Muscle of leg (tissue), 11 donors: ENCODE results near the gene TINAG. TPM values are rescaled to one million over a fixed set of nuclear protein-coding genes. Genes with fewer than 3 reads are reported as not detected.
A peak's percentile ranks its signal among the peaks of the same experiment; 100 is the strongest.

Experiments used
- DNase-seq: peaks from one replicate; pipeline ENCODE4 v3.0.0; 2013
- H3K27ac ChIP-seq: one replicate; pipeline ENCODE4 v1.5.1; 2013; ENCODE audit warnings: mild to moderate bottlenecking, low read length, control low read depth
- H3K27me3 ChIP-seq: one replicate; pipeline ENCODE4 v1.6.1; 2013; ENCODE audit warnings: low read length; ENCODE audit not compliant: control insufficient read depth, insufficient read depth
- H3K36me3 ChIP-seq: one replicate; pipeline ENCODE4 v1.6.1; 2013; ENCODE audit warnings: low read length; ENCODE audit not compliant: control insufficient read depth, insufficient read depth
- H3K4me1 ChIP-seq: one replicate; pipeline ENCODE4 v1.6.1; 2013; ENCODE audit warnings: low read length; ENCODE audit not compliant: control insufficient read depth, insufficient read depth
- H3K4me3 ChIP-seq: one replicate; pipeline ENCODE4 v1.5.1; 2013; ENCODE audit warnings: low read length, control low read depth
- H3K9me3 ChIP-seq: replicated peaks from 2 replicates; pipeline ENCODE4 v1.6.1; 2013; ENCODE audit warnings: low read depth, low read length; ENCODE audit not compliant: control insufficient read depth
- WGBS: methylation state at CpG from one replicate; pipeline ENCODE4 v1.1.5; 2013; ENCODE audit warnings: missing lambda C conversion rate; ENCODE audit not compliant: insufficient coverage; 5-methylcytosine and 5-hydroxymethylcytosine counted together
- polyA plus RNA-seq, 8 donors: library from polyadenylated mRNA; unstranded; fragments of 120-200 nt; gene quantifications; one replicate each; pipeline versions ENCODE4 v1.2.1 to v1.2.3, GENCODE V29; 2013; ENCODE audit warnings: inconsistent platforms in 1 of 8, low replicate concordance in 1 of 8; ENCODE audit not compliant: insufficient read length in 8 of 8, insufficient read depth in 1 of 8
- total RNA-seq: library from RNA; stranded (reverse); fragments of 120-200 nt; gene quantifications from one replicate; pipeline ENCODE4 v1.2.4, GENCODE V29; 2013

TINAG gene
- total and polyA plus RNA-seq, 9 donors: 0.04 to 0.49 (median 0.36) TPM; not detected in 6

DNA sequence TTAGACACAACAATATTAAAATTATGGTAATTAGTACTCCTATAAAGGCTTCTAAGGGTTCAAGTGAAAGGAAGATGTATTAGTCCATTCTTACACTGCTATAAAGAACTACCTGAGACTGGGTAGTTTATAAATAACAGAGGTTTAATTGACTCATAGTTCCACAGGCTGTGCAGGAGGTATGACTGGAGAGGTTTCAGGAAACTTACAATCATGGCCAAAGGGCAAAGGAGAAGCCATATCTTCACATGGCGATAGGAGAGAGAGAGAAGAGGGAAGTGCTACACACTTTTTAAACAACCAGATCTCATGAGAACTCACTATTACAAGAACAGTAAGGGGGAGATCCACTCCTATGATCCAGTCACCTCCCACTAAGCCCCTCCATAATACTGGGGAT lies 52.9 kb downstream of the TINAG start:
- no peak for DNase-seq
- no CpG with 5 or more reads among the region's 1 CpG for WGBS
- no peaks in the 10 kb centered on the region for H3K9me3 ChIP-seq
- H3K4me3 ChIP-seq: no peak overlapping the region
- H3K27me3 ChIP-seq: no peaks in the 10 kb centered on the region
- no peaks in the 10 kb centered on the region for H3K36me3 ChIP-seq
- H3K27ac ChIP-seq: no peak overlapping the region
- H3K4me1 ChIP-seq: no peaks in the 10 kb centered on the region

DNA sequence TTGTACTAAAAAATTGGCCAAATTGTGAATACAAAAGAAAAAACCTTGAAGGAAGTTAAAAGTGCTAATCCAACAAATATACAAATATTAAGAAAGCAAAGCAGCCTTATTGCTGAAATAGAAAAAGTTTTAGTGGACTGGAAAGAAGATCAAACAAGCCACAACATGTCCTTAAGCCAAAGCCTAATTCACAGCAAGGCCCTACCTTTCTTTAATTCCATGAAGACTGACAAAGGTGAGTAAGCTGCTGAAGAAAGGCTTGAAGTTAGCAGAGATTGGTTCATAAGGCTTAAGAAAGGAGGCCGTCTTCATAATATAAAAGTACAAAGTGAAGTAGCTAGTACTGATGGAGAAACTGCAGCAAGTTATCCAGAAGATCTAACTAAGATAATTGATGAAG lies 53.5 kb downstream of the TINAG start:
- Histone ChIP-seq H3K27me3 (no peaks in the 10 kb centered on the region), H3K36me3 (no peaks in the 10 kb centered on the region), H3K27ac (no peak overlapping the region), H3K9me3 (no peaks in the 10 kb centered on the region), H3K4me3 (no peak overlapping the region), H3K4me1 (no peaks in the 10 kb centered on the region)
- no peak for DNase-seq
- WGBS: no CpG with 5 or more reads among the region's 1 CpG

DNA sequence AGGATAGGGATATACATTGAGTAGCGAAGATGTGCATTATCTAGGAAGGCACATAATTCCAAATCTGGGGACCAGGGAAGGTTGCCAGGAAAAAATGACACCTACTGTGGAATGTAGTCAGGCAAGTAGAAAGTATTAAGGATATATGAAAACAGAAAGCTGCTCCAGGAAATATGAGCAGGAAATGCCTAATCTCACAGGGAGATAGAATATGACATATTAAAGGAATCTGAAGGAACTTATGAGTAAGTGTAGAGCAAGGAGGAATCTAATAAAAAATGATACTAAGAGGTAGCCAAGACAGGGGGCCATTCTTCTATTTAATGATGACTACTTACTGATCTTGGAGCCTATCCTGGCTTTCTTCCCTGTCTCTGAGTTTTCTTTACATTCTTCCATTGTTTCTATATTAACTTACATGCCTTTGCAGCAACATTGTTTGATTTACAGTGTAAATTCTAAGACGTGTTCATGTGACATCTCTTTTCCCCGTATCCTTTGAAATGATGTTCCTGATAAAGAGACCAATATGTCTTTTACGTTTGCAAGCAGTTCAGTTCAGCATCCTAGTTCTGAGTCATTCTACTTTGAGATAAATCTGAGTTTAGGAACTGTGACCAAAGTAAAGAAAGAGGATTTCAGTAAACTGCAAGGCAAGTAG lies 58.6 kb downstream of the TINAG start:
- H3K36me3 ChIP-seq: no peaks in the 10 kb centered on the region
- H3K9me3 ChIP-seq: no peaks in the 10 kb centered on the region
- H3K4me1 ChIP-seq: no peaks in the 10 kb centered on the region
- no peaks in the 10 kb centered on the region for H3K27me3 ChIP-seq
- no peak overlapping the region for H3K27ac ChIP-seq
- peak; percentile 18 for DNase-seq
- WGBS: no CpG with 5 or more reads among the region's 4 CpGs
- H3K4me3 ChIP-seq: no peak overlapping the region

DNA sequence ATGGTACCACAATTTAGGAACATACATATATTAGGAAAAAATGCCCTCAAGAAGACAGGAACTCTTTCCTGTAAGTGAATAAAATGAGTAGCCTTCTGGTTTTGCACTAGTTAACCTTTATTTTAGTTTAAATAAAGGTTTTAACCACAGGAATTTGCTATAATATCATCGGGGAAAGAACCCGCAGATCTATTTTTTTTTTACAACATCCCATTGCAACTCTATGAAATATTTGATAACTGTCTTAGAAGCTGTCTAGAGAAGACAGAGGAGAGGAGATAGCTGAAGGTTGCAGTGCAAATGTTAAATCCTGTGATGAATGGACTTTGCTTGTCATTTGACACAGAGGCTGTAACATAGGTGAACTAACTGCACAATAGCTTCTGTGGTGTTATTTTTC lies 69.5 kb downstream of the TINAG start:
- H3K27me3 ChIP-seq: no peaks in the 10 kb centered on the region
- H3K36me3 ChIP-seq: no peaks in the 10 kb centered on the region
- no peak overlapping the region for H3K4me3 ChIP-seq
- no peak for DNase-seq
- no CpG with 5 or more reads among the region's 2 CpGs for WGBS
- H3K9me3 ChIP-seq: no peaks in the 10 kb centered on the region
- no peak overlapping the region for H3K27ac ChIP-seq
- H3K4me1 ChIP-seq: no peaks in the 10 kb centered on the region

DNA sequence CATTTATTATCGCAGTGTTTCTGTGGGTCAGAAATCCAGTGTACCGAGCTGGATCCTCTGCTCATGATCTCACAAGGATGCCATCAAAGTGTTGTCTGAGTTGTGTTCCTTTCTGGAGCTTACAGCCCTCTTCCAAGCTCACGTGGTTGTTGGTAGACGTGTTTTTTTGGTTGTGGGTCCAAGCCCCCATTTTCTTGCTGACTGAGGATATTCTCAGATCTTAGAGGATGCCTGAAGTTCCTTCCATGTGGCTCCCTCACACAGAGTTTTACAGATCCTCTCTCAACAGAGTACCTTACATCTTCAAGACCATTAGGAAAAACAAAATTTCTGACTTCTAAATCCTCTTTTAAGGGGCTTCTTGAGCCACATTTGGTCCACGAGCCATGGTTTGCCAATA lies 78.1 kb downstream of the TINAG start:
- no peaks in the 10 kb centered on the region for H3K4me1 ChIP-seq
- H3K9me3 ChIP-seq: no peaks in the 10 kb centered on the region
- 80% methylated on average over 2 of the region's 5 CpGs for WGBS
- H3K36me3 ChIP-seq: no peaks in the 10 kb centered on the region
- no peak for DNase-seq
- no peak overlapping the region for H3K27ac ChIP-seq
- no peak overlapping the region for H3K4me3 ChIP-seq
- H3K27me3 ChIP-seq: no peaks in the 10 kb centered on the region

DNA sequence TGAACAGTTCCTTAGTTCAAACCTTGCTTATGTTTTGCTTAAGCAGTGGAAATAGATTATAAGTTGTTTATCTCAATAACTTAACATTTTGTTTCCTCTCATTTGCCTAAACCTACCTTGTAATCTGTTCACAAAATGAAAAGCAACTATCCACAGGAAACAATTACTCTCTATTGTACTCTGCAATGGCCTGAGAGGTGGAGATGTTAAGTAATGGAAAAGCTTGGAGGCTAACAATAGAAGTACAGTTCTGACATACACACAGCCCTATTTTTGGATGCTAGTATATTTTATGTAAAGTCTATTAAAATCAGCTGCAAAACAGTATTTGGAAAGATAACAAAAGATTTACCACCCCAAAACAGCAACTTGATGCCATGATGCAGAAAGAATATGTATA lies 82.1 kb downstream of the TINAG start:
- Histone ChIP-seq H3K4me1 (no peaks in the 10 kb centered on the region), H3K27me3 (no peaks in the 10 kb centered on the region), H3K36me3 (no peaks in the 10 kb centered on the region), H3K27ac (no peak overlapping the region), H3K4me3 (no peak overlapping the region), H3K9me3 (no peaks in the 10 kb centered on the region)
- DNase-seq: peak; percentile 42

DNA sequence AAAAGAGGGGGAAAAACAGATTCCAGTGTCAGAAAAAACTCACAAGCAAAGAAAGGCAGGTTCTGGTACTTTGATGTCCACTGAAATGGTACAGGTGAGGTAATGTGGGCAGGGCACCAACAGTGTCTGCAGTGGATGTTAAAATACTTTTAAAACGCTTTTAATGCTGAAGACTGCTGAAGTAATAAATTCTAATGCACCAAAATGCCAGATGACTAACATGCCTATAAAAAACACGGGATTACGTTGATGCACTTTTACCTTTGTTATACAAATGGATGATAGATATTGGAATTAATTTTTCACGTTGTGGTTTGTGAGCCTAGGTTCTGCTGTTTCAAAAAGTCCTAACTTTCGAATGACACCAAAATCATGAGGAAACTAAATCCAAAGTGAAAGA lies 83.3 kb downstream of the TINAG start:
- H3K27me3 ChIP-seq: no peaks in the 10 kb centered on the region
- no CpG with 5 or more reads among the region's 5 CpGs for WGBS
- H3K4me3 ChIP-seq: no peak overlapping the region
- no peaks in the 10 kb centered on the region for H3K9me3 ChIP-seq
- H3K27ac ChIP-seq: no peak overlapping the region
- DNase-seq: no peak
- no peaks in the 10 kb centered on the region for H3K4me1 ChIP-seq
- no peaks in the 10 kb centered on the region for H3K36me3 ChIP-seq

DNA sequence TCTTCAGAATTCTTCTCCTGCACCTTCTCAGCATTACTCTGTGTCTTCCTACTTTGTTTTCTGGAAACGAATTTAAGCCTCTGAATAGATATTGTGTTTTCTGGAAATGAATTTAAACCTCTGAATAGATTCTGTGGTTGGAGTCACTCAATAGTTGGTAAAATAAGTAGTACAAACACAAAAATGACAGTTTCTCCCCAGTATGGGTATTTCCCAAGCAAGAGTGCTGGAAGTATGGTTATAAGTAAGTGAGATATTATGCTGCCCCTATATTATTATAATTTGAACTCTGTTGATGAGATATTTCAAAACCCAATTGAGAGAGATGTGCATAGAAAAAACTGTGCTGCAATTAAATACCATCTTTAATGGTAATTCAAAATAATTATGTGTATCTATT lies 94.9 kb downstream of the TINAG start:
- H3K27ac ChIP-seq: no peak overlapping the region
- no peak for DNase-seq
- no peaks in the 10 kb centered on the region for H3K36me3 ChIP-seq
- H3K27me3 ChIP-seq: no peaks in the 10 kb centered on the region
- WGBS: no CpG with 5 or more reads among the region's 1 CpG
- H3K9me3 ChIP-seq: no peaks in the 10 kb centered on the region
- no peaks in the 10 kb centered on the region for H3K4me1 ChIP-seq
- H3K4me3 ChIP-seq: no peak overlapping the region

DNA sequence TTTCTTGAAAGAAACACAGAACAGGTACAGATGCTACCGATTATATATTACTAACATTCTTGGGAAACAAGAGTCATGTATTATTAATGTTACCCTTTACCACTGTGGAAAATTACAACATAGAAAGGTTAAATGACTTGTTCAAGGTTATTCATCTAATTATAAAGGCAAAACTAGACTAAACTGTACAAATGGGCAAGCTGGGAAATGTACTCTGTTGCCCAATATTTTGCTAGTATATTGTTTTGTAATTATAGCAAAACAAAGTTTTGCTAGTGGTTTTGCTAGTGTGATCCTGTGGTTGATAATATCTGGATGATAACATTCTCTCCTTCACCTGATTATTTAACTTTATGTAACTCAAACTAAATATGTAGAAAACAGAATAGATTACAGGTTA lies 96.5 kb downstream of the TINAG start:
- H3K27me3 ChIP-seq: no peaks in the 10 kb centered on the region
- no peaks in the 10 kb centered on the region for H3K36me3 ChIP-seq
- no peaks in the 10 kb centered on the region for H3K4me1 ChIP-seq
- no peak overlapping the region for H3K27ac ChIP-seq
- WGBS: no CpG with 5 or more reads among the region's 1 CpG
- H3K9me3 ChIP-seq: no peaks in the 10 kb centered on the region
- H3K4me3 ChIP-seq: no peak overlapping the region
- DNase-seq: no peak

DNA sequence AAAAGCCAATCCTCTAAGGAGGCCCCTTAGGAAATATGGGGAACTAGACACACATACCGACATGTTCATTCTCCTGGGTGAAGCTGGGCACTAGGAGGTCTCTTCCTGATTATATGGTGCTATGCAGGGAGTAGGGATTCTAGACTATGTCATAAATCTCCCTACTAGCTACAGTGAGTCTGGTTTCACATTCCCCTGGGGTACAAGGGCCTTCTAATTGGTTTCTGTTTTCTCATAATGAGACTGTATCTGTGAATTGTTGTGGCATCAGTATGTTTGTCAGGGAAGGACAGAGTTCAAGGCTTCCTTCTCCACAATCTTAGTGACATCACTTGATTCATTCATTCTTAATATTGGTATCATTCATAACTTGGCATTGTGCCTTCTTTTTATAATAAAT lies 103.5 kb downstream of the TINAG start:
- Histone ChIP-seq H3K4me1 (no peaks in the 10 kb centered on the region), H3K36me3 (no peaks in the 10 kb centered on the region), H3K4me3 (no peak overlapping the region), H3K27me3 (no peaks in the 10 kb centered on the region), H3K9me3 (no peaks in the 10 kb centered on the region), H3K27ac (no peak overlapping the region)
- no CpG with 5 or more reads among the region's 1 CpG for WGBS
- DNase-seq: no peak

DNA sequence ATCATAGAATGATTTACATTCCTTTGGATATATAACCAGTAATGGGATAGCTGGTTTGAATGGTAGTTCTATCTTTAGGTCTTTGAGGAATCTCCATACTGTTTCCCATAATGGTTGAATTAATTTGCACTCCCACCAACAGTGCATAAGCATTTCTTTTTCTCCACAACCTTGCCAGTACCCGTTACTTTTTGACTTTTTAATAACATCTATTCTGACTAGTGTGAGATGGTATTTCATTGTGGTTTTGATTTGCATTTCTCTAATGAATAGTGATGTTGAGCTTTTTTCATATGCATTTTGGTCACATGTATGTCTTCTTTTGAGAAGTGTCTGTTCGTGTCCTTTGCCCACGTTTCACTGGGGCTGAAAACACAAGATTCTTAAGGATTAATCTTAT lies 107.3 kb downstream of the TINAG start:
- no CpG with 5 or more reads among the region's 3 CpGs for WGBS
- Histone ChIP-seq H3K4me3 (no peak overlapping the region), H3K9me3 (no peaks in the 10 kb centered on the region), H3K36me3 (no peaks in the 10 kb centered on the region), H3K4me1 (no peaks in the 10 kb centered on the region), H3K27ac (no peak overlapping the region), H3K27me3 (no peaks in the 10 kb centered on the region)
- no peak for DNase-seq
